Lower leg skin (tissue), 3 donors: ENCODE data around the gene CACNA1D.

Experiments
- CTCF ChIP-seq, 3 donors: fragments of 450-650 bp; IDR thresholded peaks; one replicate each; pipeline ENCODE4 v1.5.1; 2016; ENCODE audit warnings: antibody characterized with exemption in 3 of 3, mild to moderate bottlenecking in 3 of 3, moderate library complexity in 2 of 3
- POLR2A ChIP-seq, 2 donors: fragments of 450-650 bp; IDR thresholded peaks; one replicate each; pipeline ENCODE4 v1.6.1; 2016 to 2017; ENCODE audit warnings: antibody characterized with exemption in 2 of 2, mild to moderate bottlenecking in 1 of 2, moderate library complexity in 1 of 2

GRCh38 chr3:53616971-53617892 is 122.8 kb downstream of the CACNA1D start:
- no peak for TF ChIP-seq CTCF (IDR thresholded peaks at IDR 0.05)
- no peak for TF ChIP-seq POLR2A (IDR thresholded peaks at IDR 0.05)
